WI38 (cell line): ENCODE data around the gene PCLO.

ENCODE experiments used
- H3K4me3 ChIP-seq: 2 replicates; pipeline ENCODE4 v1.5.1; 2011; ENCODE audit warnings: low read depth, mild to moderate bottlenecking, control low read depth, low read length
- TF ChIP-seq, protein P1 (sequence below): IDR thresholded peaks from 2 replicates; pipeline ENCODE4 v1.5.1; 2012; ENCODE audit warnings: low read depth, mild to moderate bottlenecking, control low read depth, low read length

PCLO gene

DNA sequence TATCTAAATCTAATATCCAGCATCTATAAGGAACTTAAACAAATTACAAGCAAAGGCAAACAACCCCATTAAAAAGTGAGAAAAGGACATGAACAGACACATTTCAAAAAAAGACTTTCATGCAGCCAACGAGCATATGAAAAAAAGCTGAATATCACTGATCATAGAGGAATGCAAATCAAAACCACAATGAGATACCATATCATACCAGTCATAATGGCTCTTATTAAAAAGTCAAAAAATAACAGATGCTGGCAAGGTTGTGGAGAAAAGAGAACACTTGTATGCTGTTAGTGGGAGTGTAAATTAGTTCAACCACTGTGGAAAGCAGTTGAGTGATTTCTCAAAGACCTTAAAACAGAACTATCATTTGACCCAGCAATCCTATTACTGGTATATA, 384.7 kb downstream of the PCLO start:
- TF ChIP-seq, protein P1, sequence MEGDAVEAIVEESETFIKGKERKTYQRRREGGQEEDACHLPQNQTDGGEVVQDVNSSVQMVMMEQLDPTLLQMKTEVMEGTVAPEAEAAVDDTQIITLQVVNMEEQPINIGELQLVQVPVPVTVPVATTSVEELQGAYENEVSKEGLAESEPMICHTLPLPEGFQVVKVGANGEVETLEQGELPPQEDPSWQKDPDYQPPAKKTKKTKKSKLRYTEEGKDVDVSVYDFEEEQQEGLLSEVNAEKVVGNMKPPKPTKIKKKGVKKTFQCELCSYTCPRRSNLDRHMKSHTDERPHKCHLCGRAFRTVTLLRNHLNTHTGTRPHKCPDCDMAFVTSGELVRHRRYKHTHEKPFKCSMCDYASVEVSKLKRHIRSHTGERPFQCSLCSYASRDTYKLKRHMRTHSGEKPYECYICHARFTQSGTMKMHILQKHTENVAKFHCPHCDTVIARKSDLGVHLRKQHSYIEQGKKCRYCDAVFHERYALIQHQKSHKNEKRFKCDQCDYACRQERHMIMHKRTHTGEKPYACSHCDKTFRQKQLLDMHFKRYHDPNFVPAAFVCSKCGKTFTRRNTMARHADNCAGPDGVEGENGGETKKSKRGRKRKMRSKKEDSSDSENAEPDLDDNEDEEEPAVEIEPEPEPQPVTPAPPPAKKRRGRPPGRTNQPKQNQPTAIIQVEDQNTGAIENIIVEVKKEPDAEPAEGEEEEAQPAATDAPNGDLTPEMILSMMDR = no peak
- no peak overlapping the region for H3K4me3 ChIP-seq

DNA sequence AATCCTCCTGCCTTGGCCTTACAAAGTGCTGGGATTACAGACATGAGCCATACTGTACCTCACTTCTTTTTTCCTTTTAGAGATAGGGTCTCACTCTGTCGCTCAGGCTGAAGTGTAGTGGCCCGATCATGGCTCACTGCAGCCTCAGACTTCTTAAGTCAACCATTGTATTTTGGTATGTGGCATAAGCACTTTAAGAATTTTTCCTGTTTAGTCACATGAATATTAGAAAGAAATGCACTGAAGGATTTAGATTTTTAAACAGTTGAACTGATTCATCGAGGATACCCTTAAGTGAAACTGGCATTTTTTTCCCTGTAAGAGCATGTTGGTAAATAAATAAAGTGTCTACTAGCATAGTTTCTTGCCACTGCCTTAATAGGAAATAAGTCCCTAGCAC, 399.8 kb downstream of the PCLO start:
- H3K4me3 ChIP-seq = no peak overlapping the region
- TF ChIP-seq, protein P1 = no peak

DNA sequence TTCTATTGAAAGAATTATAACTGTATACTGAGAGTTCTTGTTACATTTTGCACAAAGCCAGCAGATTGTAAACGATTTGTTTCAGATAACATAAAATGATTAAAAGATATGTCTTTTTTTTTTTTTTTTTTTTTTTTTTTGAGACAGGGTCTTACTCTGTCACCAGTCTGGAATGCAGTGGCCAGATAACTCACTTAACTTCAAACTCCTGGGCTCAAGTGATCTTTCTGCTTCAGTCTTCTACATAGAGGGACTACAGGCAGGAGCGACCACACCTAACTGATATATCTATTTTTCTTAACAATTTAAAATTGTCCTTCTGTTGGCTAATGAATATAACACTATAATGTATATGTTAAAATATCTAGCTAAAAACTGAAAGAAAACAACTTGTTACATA, 401.9 kb downstream of the PCLO start:
- TF ChIP-seq, protein P1 = no peak
- no peak overlapping the region for H3K4me3 ChIP-seq

DNA sequence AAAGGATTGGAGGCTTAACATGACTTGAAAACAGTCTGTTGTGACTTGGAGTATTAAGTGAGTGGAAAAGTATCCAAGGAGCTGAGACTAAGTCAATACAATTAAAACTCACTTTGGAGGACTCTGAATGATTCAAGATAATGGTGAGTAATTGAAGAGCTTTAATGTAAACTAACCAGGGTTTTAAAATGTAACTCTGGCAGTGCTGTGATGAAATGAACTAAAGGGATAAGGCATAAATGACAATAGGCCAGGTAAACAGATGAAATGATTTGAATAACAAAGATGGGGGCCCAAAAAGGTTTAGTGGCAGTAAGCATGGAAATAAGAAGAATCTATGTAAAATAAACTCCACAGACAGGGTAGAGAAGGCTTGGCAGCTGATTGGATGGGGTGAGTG, 402.6 kb downstream of the PCLO start:
- TF ChIP-seq, protein P1 = no peak
- no peak overlapping the region for H3K4me3 ChIP-seq

DNA sequence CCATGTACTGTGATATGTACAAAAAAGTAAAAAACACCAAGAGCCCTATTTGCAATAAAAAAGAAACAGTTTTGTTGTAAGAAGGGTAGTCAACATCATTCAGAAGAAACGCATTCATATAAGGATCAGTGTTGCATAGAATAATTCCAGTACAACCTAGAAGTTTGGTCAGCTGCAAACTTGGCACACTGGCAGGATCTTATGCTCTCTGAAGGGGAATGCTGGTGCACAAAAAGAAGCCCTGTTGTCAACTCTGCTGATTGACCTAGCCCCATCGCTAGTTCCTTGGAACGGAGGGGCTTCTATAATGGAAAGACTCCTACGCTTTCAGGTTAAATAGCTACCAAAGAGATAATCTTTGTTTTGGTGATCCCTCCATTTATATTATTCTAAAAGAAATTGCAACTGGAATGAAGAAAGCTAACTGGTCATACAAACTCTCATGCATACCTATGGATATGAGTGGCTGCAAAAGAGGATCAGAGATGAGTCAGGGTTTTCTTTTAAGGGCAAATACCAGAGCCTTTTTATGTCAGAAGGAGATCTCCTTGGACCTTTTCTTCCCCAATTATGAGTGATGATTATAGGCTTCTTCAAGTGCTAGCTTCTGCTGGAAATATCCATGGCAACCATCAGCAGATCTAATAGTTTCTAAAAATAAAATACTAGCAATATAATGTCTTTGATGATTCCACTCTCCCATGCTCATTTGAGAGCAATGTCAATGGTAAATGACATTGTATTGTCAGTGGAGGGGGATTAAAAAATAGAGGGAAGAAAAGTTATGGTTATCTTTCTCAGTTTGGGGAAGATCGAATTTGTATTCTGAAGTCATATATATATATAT, 406.8 kb downstream of the PCLO start:
- H3K4me3 ChIP-seq = no peak overlapping the region
- TF ChIP-seq, protein P1 = no peak

DNA sequence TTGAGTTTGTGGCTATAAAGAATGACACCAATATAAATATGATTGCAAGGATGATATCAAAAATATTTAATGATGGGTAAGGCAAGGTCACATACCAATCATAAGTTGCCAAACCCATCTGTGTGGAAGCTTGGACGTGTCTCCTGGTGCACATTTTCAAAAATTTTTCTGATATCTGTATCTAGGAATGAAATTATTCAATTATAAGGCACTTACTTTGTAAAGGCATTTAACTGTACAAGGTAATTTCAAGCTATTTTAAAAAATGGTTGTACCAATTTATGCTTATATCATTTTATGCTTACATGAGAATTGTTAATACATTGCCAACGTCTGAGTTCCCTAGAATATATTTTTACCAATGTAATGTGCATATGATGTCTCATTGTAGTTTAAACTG, 412.7 kb downstream of the PCLO start:
- TF ChIP-seq, protein P1 = no peak
- H3K4me3 ChIP-seq = no peak overlapping the region

DNA sequence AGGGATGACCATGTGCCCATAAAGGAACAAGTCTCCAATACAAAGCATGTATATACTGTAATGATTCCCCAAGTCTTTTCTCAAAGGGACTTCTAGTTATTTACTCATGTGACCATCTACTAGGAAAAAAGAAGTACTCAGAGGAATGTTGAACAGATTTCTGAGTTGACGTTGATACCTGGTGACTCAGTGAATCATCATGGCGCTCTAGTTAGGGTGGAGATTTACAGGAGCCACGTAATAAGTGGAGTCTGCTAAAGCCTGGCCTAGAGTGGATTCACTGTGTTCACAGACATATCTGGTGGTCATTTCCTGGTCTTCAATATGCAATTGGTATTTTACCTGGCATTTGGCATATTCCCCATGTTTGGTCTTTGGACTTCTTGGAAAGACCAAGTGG, 416.9 kb downstream of the PCLO start:
- H3K4me3 ChIP-seq = no peak overlapping the region
- TF ChIP-seq, protein P1 = no peak
